Measurements from ENCODE around the gene FUT1.
"Not testable (repeated sequence)": the region's sequence is repeated elsewhere in the genome, so short reads cannot be mapped to it uniquely, and the experiment has no call there.

The FUT1 gene

GRCh38 chr19:48752496-48753365, at the start of gene FUT1:
Gene FUT1 (minus strand): TSS chr19:48752641. CDS start chr19:48751281, 1,360 bp downstream.
- Mint-ChIP-seq H3K4me1 (peaks cover 15% of the 10 kb centered on the region), H3K9me3 (no peaks in the 10 kb centered on the region), H3K4me3 (peak within 1 kb of the TSS; percentile 65), H3K36me3 (no peaks in the 10 kb centered on the region), H3K27ac (no peak within 1 kb of the TSS), H3K27me3 (peaks cover 79% of the 10 kb centered on the region)
- peak; percentile 67 for ATAC-seq

GRCh38 chr19:48799358-48800300, 47.2 kb upstream of the FUT1 start:
- Mint-ChIP-seq H3K27ac (no peak overlapping the region), H3K4me1 (peaks cover 16% of the 10 kb centered on the region), H3K36me3 (no peaks in the 10 kb centered on the region)

DNA sequence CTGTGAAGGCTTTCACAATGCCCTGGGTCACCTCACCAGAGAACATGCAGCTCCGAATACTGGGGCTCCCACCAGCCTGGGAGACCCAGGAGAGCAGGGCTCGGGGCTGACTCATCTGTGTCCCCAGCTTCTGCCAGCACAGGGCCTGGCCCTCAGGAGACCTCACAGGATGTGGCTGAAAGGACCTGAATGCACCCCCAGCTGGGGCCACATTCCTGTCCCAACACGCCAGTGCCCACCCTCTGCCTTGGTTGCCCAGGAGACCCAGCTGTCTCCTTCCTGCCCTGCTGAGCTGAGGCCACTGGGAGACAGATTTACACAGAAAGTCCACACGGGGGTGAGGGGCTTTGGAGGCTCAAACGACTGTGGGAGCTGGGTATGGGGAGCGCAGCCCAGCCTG, 46.5 kb upstream of the FUT1 start:
- peaks cover 20% of the 10 kb centered on the region for H3K4me1 Mint-ChIP-seq
- no peak overlapping the region for H3K27ac Mint-ChIP-seq
- no peaks in the 10 kb centered on the region for H3K9me3 Mint-ChIP-seq
- H3K4me3 Mint-ChIP-seq = no peak overlapping the region
- no peak for ATAC-seq
- H3K36me3 Mint-ChIP-seq = no peaks in the 10 kb centered on the region
- no peaks in the 10 kb centered on the region for H3K27me3 Mint-ChIP-seq

More at GRCh38 chr19:48799358-48800300, 47.2 kb upstream of the FUT1 start:
- no peak for ATAC-seq
- H3K27me3 Mint-ChIP-seq = no peaks in the 10 kb centered on the region
- no peak overlapping the region for H3K4me3 Mint-ChIP-seq
- no peaks in the 10 kb centered on the region for H3K9me3 Mint-ChIP-seq

- Mint-ChIP-seq H3K27me3 (no peaks in the 10 kb centered on the region), H3K4me3 (no peak overlapping the region), H3K4me1 (peaks cover 20% of the 10 kb centered on the region), H3K9me3 (no peaks in the 10 kb centered on the region), H3K27ac (no peak overlapping the region), H3K36me3 (no peaks in the 10 kb centered on the region)
- ATAC-seq = no peak
These were observed 44.7 kb upstream of the FUT1 start for GRCh38 chr19:48797103-48797502.

GRCh38 chr19:48796298-48797083, 44.0 kb upstream of the FUT1 start:
- Mint-ChIP-seq H3K9me3 (no peaks in the 10 kb centered on the region), H3K4me3 (no peak overlapping the region)

DNA sequence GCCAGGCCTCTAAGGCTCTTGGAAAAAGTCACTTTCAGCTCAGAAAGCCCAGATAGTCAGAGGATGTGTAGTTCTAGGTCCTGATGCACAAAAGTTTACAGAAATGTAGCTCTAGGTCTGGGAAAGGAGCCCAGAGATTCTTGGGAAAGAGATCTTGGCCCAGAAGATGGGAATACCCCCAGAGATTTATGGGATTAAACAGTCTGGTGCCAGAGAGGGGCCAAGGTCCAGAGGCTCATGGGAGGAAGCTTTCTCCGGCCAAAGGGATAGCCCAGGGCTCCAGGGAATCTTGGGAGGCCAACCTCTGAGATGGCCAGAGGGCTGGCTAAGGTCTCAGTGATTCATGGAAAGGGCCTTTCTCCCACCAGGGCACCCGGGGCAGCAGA, 43.2 kb upstream of the FUT1 start:
- no peaks in the 10 kb centered on the region for H3K9me3 Mint-ChIP-seq
- no peaks in the 10 kb centered on the region for H3K36me3 Mint-ChIP-seq
- no peaks in the 10 kb centered on the region for H3K27me3 Mint-ChIP-seq
- H3K4me3 Mint-ChIP-seq = peak overlapping the region; percentile 93
- H3K27ac Mint-ChIP-seq = peak overlapping the region; percentile 92
- no peak for ATAC-seq
- peaks cover 20% of the 10 kb centered on the region for H3K4me1 Mint-ChIP-seq

More at GRCh38 chr19:48796298-48797083, 44.0 kb upstream of the FUT1 start:
- no peaks in the 10 kb centered on the region for H3K36me3 Mint-ChIP-seq
- H3K4me1 Mint-ChIP-seq = peaks cover 20% of the 10 kb centered on the region
- H3K27me3 Mint-ChIP-seq = no peaks in the 10 kb centered on the region
- no peak for ATAC-seq
- H3K27ac Mint-ChIP-seq = no peak overlapping the region

- peaks cover 20% of the 10 kb centered on the region for H3K4me1 Mint-ChIP-seq
- no peaks in the 10 kb centered on the region for H3K36me3 Mint-ChIP-seq
- peak overlapping the region; percentile 93 for H3K4me3 Mint-ChIP-seq
- H3K9me3 Mint-ChIP-seq = no peaks in the 10 kb centered on the region
- peak overlapping the region; percentile 92 for H3K27ac Mint-ChIP-seq
- H3K27me3 Mint-ChIP-seq = no peaks in the 10 kb centered on the region
- ATAC-seq = peak; percentile 97
These were observed 42.7 kb upstream of the FUT1 start for GRCh38 chr19:48795055-48795684.

- H3K4me1 Mint-ChIP-seq = peaks cover 20% of the 10 kb centered on the region
- peak overlapping the region; percentile 92 for H3K27ac Mint-ChIP-seq
- peak overlapping the region; percentile 93 for H3K4me3 Mint-ChIP-seq
- no peaks in the 10 kb centered on the region for H3K27me3 Mint-ChIP-seq
- no peaks in the 10 kb centered on the region for H3K9me3 Mint-ChIP-seq
- ATAC-seq = no peak
- H3K36me3 Mint-ChIP-seq = no peaks in the 10 kb centered on the region
These were observed 41.9 kb upstream of the FUT1 start for GRCh38 chr19:48794291-48794690.

DNA sequence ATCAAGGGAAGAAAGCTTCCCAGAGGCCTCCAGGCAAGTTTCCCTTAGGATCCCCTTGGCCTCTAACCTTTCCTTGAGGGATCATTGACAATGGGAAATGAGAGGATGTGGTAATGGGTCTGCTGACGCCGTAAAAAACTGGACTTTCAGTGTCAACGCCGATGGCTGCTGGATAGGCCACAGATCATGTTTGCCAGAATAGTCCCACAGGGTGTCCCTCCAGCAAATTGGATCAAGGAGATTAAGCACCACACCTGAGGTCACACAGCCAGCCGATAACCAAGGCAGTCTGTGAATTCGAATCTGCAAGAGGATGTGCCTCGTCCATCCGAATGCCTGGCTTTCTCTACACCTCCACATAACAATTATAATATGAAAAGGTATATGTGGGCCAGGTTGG, 40.8 kb upstream of the FUT1 start:
- no peak overlapping the region for H3K4me3 Mint-ChIP-seq
- ATAC-seq = no peak
- H3K27ac Mint-ChIP-seq = no peak overlapping the region
- H3K36me3 Mint-ChIP-seq = no peaks in the 10 kb centered on the region
- no peaks in the 10 kb centered on the region for H3K27me3 Mint-ChIP-seq
- peaks cover 20% of the 10 kb centered on the region for H3K4me1 Mint-ChIP-seq
- no peaks in the 10 kb centered on the region for H3K9me3 Mint-ChIP-seq

DNA sequence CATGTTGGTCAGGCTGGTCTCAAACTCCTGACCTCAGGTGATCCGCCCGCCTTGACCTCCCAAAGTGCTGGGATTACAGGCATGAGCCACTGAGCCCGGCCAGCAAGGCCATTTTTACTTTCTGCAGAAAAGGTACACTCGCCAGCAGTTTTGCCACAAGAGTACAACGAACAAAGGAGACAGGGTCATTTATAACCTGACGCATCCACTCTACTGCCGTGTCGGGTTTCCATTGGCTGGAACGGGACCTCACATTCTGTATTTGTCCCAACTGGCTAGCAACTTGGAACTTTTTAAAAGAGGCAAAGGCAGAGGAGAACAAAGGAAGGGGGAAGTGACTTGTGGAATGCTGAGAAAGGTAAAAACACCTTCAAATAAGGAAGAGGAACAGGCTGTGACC, 34.9 kb upstream of the FUT1 start:
- not testable (repeated sequence) for H3K9me3 Mint-ChIP-seq, ATAC-seq, H3K36me3 Mint-ChIP-seq, H3K27me3 Mint-ChIP-seq, H3K4me1 Mint-ChIP-seq, H3K27ac Mint-ChIP-seq, H3K4me3 Mint-ChIP-seq

DNA sequence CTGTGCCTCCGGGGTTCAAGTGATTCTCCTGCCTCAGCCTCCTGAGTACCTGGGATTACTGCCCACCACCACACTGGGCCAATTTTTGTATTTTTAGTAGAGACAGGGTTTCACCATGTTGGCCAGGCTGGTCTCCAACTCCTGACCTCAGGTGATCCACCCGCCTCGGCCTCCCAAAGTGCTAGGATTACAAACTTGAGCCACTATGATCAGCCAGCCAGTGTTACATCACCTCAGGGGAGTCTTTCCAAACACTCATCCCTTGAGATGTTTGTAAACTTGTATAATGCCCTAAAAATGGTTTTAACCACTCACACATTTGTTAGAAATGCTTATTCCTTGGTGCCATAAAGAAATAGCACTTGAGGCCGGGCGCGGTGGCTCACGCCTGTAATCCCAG, 34.0 kb upstream of the FUT1 start:
- not testable (repeated sequence) for H3K27me3 Mint-ChIP-seq, ATAC-seq, H3K9me3 Mint-ChIP-seq, H3K4me3 Mint-ChIP-seq, H3K27ac Mint-ChIP-seq, H3K36me3 Mint-ChIP-seq
- peaks cover 17% of the 10 kb centered on the region for H3K4me1 Mint-ChIP-seq

DNA sequence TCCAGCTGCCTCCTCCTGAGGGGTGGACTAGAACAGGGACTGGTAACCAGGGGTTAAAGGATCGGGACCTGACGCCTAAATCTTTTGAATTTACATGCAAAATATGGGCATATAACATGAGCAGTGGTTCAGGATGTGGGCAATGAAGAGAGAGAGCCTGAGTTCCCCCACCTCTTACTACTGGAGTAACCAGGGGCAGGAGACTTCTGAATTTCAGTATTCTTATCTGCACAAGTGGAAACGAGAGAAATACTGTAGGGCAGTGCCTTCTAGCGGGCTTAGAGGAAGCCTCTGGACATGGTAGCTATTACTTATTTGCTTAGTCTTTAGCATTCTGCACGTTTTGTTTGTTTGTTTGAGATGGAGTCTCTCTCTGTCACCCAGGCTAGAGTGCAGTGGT, 32.1 kb upstream of the FUT1 start:
- H3K27me3 Mint-ChIP-seq = no peaks in the 10 kb centered on the region
- H3K36me3 Mint-ChIP-seq = no peaks in the 10 kb centered on the region
- H3K4me1 Mint-ChIP-seq = peaks cover 30% of the 10 kb centered on the region
- H3K27ac Mint-ChIP-seq = no peak overlapping the region
- no peaks in the 10 kb centered on the region for H3K9me3 Mint-ChIP-seq
- ATAC-seq = no peak
- H3K4me3 Mint-ChIP-seq = no peak overlapping the region

DNA sequence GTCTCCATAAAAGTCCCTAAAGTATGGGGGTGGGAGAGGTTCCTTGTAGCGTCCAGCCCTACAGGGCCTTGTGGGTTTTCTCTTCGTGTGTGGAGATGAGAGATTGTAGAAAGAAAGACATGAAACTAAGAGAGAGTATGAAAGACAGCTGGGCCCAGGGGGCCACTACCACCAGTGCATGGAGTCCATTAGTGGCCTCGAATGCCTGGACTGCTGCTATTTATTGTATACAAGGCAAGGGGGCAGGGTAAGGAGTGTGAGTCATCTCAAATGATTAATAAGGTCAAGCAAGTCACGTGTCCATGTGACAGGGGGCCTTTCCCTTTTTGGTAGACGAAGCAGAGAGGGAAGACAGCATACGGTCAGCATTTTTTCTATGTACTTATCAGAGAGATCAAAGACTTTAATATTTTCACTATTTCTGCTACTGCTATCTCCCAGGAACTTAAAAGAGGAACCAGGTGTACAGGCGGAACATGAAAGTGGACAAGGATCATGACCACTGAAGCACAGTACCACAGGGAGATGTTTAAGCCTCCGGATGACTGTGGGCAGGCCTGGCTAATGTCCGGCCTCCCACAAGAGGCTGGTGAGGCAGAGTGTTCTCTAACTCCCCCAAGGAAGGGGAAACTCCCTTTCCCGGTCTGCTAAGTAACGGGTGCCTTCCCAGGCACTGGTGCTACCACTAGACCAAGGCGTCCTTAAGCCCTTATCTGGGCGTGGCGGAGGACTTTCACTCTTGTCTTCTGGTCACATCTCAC, 28.4 kb upstream of the FUT1 start:
- no peaks in the 10 kb centered on the region for H3K9me3 Mint-ChIP-seq
- H3K4me1 Mint-ChIP-seq = peaks cover 24% of the 10 kb centered on the region
- peak; percentile 57 for ATAC-seq
- peak overlapping the region; percentile 18 for H3K27ac Mint-ChIP-seq
- H3K27me3 Mint-ChIP-seq = no peaks in the 10 kb centered on the region
- H3K36me3 Mint-ChIP-seq = no peaks in the 10 kb centered on the region
- no peak overlapping the region for H3K4me3 Mint-ChIP-seq

DNA sequence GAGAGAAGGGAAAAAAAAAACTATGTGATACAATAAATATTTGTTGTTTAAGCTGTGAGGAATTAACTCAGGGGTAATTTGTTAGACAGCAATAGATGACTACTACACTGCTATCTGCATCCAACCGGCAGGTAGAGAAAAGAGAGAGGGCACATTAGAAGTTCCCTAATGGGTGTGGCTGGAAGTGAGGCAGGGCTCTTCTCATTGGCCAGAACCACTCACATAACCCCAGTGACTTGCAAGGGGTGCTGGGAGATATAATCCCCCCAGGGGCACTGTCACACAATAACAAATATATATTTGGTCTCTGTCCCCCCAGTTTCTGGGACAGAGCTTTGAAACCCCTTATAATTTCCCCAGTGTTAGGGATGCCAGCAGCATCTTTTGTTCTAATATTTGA, 27.2 kb upstream of the FUT1 start:
- Mint-ChIP-seq H3K4me1 (peaks cover 24% of the 10 kb centered on the region), H3K36me3 (no peaks in the 10 kb centered on the region), H3K27me3 (no peaks in the 10 kb centered on the region), H3K27ac (no peak overlapping the region), H3K9me3 (no peaks in the 10 kb centered on the region), H3K4me3 (no peak overlapping the region)
- ATAC-seq = peak; percentile 42

Data from stimulated activated memory B cell treated with anti-CD40 and anti-IgM and Interleukin-4, amounts not matched to agents 10 μg/mL and 1 μg/mL and 100 μg/mL, for 72 hours (primary cell).